Stimulated activated CD4-positive, alpha-beta T cell treated with anti-CD3 and anti-CD28 coated beads, Interleukin-4, amount 100 ng/mL, for 48 hours (primary cell): Measurements from ENCODE around the gene PSMB7.

ENCODE experiments used
- DNase-seq, 2 donors: peaks; one replicate each; pipeline ENCODE4 v3.0.0-alpha.2; 2020; ENCODE audit warnings: low read depth in 2 of 2

PSMB7 gene

DNA sequence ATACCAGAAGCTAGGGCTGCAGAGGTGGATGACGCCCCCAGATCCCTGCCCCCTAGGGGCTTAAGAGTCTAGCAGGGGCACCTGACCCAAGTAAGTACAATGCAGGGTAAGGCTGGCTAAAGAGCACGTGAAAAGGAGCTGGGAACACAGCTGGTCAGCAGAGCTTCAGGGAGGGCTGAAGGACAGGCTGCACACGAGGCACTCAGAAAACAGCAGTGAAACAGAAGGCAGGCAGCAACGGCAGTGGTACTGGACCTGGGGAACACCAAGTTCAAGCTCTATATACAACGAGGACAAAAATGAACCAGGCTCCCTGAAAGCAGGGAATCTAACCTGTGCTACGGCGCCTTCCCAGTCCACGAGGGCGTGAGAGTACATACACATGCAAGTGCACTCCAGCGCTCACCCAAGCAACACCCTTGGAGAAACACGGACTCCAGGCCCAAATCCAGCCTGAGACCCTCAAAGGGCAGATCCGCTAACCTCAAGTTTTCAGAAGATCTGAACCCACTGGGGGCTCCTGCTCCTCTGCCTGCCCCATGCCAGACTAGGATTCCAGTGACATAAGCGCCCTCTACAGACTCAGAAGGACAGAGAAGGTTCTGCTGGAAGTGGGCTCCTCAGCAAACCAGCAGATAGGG, 57.4 kb downstream of the PSMB7 start:
- no peak for DNase-seq

- no peak for DNase-seq
These were observed 58.4 kb downstream of the PSMB7 start for GRCh38 chr9:124356745-124357390.

DNA sequence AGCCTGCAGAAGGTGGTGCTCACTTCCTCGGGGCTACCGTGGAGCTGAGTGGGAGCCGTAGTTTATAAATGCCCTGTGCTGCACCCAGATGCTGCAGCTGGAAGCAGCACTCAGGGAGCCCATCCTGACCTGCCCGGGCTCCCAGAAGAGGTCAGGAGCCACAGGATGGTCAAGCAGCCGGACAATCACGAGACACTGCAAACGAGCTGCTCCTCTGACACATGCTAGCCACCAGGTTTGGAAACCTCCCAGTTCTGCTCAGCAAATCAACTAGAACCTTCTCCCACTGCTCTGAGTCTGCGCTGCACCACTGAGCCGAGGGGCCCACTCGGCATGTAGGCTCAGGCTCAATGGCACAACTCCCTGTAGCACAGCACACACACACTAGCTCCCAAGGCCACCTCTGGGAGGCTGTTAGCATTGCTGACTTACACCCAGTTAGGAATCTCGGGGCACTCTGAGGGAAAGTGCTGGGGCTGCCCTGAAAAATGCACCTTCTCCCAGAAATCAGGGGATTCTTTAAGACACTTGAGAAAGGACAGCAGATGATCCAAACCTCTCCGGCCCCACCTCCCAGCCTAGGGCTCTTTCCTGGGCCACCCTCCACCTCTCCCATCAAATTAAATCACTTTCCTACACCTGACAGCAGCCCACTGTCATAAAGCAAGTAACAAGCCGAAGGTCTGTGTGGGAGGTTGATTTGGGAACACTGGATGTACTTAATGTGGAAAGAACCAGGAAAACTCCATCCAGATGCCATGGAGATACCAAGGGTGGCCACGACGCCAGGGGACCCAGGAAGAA, 59.1 kb downstream of the PSMB7 start:
- no peak for DNase-seq

DNA sequence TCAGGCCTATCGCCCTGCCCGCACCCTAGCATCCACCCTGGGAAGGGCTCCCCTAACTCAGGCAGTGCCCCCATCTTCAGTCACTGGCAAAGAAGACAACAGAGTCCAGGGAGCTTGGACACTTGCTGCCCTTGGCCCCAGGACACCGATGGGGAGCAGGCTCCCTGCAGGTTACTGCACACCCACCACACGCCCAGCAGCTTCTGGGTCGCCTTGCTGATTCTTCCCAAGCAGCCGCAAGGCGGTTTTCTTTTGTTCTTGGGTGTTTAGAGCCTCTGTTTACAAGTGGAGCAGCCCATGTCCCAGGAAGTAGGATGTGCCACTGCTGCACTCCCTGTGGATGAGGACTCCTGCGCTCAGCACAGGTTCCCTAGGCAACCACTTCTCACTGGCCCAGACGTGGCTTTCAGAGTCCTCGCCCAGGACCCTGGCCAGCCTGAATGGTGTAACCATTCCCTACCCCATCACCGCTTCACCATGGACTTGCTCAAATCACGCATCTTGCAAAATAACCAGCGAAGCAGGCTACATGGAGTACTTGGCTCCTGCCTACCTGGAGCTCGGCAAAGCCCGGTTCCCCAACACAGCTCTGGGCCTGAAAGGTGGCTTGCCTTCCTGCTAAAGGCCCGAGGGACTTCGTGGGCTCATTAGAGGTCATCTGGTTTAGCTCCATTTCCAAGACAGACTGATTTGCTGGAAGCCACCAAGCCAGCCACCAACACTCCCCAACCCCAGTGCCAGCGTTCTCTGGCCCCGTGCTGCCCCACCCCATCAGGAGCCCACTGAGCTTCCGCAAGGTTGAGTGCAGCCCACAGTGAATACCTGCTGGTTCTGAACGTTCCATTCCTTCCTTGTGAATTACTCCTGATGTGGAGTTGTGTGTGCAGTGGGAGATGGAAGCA, 60.0 kb downstream of the PSMB7 start:
- DNase-seq, result no peak

GRCh38 chr9:124354346-124355038, 60.8 kb downstream of the PSMB7 start:
- DNase-seq, result no peak

DNA sequence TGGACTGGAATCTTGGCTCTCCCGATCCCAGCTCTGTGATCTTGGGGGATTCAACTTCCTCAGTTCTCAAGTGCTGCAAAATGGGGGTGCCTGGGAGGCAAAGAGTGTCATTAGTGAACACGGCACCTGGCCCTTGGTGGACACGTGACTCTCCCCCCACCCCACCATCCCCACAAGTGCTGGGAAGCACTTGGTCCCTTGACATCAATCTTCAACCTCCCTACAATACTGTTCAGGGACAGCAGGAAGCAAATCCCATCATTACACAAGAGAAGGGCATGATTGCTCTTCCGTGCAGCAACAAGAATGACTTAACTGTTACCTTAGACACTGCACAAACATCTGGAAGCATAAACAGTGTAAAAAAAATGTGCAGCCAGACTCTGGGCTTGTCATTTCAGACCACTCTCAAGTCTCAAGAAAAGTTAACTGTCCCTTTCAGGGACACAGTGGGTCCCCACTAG, 61.4 kb downstream of the PSMB7 start:
- DNase-seq, result no peak

GRCh38 chr9:124353166-124353768, 62.0 kb downstream of the PSMB7 start:
- DNase-seq, result no peak

GRCh38 chr9:124352616-124353015, 62.6 kb downstream of the PSMB7 start:
- no peak for DNase-seq

- no peak for DNase-seq
These were observed 63.4 kb downstream of the PSMB7 start for GRCh38 chr9:124351672-124352468.

- DNase-seq, result no peak
These were observed 64.6 kb downstream of the PSMB7 start for GRCh38 chr9:124350494-124351263.

GRCh38 chr9:124349675-124350493, 65.4 kb downstream of the PSMB7 start:
- DNase-seq, result no peak

GRCh38 chr9:124349267-124349666, 66.0 kb downstream of the PSMB7 start:
- no peak for DNase-seq

DNA sequence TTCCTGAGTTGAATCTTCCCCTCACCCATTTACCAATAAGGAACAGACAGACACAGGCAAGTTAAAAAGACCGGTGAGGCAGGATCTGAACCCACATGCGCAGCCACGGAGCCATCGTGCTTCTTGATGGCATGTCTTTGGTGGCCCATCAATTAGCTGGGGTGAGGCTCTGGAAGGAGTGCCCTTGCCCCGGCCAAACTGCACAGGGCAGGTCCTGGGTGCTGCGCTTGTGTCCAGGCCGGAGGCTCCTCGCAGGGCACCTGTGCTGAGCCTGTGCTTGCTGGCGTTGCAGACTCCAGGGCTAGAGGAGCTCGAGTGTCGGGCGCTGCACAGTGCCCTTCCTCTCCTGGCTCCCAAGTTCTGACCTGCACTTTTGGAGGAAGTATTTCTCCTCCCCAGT, 66.4 kb downstream of the PSMB7 start:
- no peak for DNase-seq

DNA sequence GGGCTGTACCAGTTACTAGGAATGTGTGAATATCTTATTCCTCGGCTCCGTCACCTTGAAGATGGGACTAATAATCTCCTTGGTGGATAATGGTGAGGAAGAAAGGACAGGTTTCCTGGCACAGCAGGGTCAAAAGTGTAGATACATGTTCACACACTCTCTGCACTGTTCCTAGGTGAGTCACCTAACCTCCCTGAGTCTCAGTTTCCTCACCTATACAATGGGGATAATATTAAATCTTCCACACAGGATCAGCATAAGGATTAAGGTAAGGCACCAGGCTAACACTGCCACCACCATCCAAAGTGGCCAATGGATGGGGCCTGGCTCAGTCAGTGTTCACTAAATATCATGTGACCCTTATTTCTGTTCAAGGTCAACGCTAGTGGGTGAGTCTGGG, 66.9 kb downstream of the PSMB7 start:
- DNase-seq, result no peak

- no peak for DNase-seq
These were observed 67.3 kb downstream of the PSMB7 start for GRCh38 chr9:124347968-124348358.

- no peak for DNase-seq
These were observed 67.9 kb downstream of the PSMB7 start for GRCh38 chr9:124347206-124347967.

- DNase-seq, result no peak
These were observed 68.7 kb downstream of the PSMB7 start for GRCh38 chr9:124346347-124347163.
